ENCODE results near the gene TYRP1. TPM values are rescaled to one million over a fixed set of nuclear protein-coding genes. Genes with fewer than 3 reads are reported as not detected.

The TYRP1 gene
- total and polyA plus RNA-seq, 9 donors, result 0.02 to 0.22 TPM; not detected in 7

DNA sequence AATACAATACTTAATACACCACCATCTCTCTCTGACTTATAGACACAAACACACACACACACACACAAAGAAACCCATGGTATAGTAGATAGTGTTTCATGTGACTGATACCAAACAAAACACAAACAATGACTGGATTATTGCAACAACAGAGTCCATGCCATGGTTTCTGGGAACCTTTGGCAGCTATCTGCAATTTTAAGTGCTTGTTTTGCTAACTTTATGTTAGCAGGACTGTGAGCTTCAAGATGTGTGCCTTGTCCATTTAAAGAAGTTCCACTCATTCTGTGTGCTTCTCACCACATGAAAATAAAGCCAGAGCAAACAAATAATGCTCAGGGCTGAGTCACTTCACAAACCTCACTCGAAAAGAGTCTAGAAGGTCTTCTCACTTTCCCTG, 66.6 kb downstream of the TYRP1 start:
- no peaks in the 10 kb centered on the region for H3K9me3 ChIP-seq
- no peak overlapping the region for H3K4me3 ChIP-seq
- no peak for DNase-seq
- WGBS, 3 donors, result 49 to 70% (median 57%) methylated on average over 1 of the region's 1 CpG
- no peaks in the 10 kb centered on the region for H3K36me3 ChIP-seq
- no peaks in the 10 kb centered on the region for H3K27me3 ChIP-seq
- intact Hi-C loops (cut with DNase I), result no loop called here
- no peak for TF ChIP-seq EP300 (IDR thresholded peaks at IDR 0.05)
- TF ChIP-seq POLR2A (IDR thresholded peaks at IDR 0.05), result no peak
- TF ChIP-seq, protein P1, sequence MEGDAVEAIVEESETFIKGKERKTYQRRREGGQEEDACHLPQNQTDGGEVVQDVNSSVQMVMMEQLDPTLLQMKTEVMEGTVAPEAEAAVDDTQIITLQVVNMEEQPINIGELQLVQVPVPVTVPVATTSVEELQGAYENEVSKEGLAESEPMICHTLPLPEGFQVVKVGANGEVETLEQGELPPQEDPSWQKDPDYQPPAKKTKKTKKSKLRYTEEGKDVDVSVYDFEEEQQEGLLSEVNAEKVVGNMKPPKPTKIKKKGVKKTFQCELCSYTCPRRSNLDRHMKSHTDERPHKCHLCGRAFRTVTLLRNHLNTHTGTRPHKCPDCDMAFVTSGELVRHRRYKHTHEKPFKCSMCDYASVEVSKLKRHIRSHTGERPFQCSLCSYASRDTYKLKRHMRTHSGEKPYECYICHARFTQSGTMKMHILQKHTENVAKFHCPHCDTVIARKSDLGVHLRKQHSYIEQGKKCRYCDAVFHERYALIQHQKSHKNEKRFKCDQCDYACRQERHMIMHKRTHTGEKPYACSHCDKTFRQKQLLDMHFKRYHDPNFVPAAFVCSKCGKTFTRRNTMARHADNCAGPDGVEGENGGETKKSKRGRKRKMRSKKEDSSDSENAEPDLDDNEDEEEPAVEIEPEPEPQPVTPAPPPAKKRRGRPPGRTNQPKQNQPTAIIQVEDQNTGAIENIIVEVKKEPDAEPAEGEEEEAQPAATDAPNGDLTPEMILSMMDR (IDR thresholded peaks at IDR 0.05), result no peak
- no peaks in the 10 kb centered on the region for H3K4me1 ChIP-seq (ENCODE audit: insufficient read depth)
- no peak overlapping the region for H3K27ac ChIP-seq

Other genes with a start within 250 kb of the TYRP1 start
- 1 to 10 TPM; 1.7 to 5.1 (median 3.0) TPM for gene LURAP1L, start 81.6 kb downstream of the TYRP1 start, total RNA-seq
- gene LURAP1L, start 81.6 kb downstream of the TYRP1 start, polyA plus RNA-seq, result 10 to 100 TPM in 1 of 2 donors, 1 to 10 TPM in 1; 5.9 to 10.8 TPM

All from ovary (tissue), 9 donors.